DOHH2 (cell line): ENCODE data around the gene NOD1.

Source experiments
- H3F3A ChIP-seq: fragments of 200-600 bp; sonication (generic), shearing (Covaris generic); 2 replicates; pipeline ENCODE4 v1.6.0; 2016; ENCODE audit warnings: antibody characterized with exemption, mild to moderate bottlenecking; ENCODE audit not compliant: control insufficient read depth, insufficient read depth
- H3K27ac ChIP-seq: fragments of 200-600 bp; sonication (generic); 2 replicates; pipeline ENCODE4 v1.5.1; 2014; ENCODE audit warnings: low read depth, mild to moderate bottlenecking, low read length, moderate library complexity
- H3K27me3 ChIP-seq: fragments of 200-600 bp; sonication (generic); 2 replicates; pipeline ENCODE4 v1.6.1; 2014; ENCODE audit warnings: mild to moderate bottlenecking, low read length, mixed read lengths; ENCODE audit not compliant: control insufficient read depth
- H3K36me3 ChIP-seq: fragments of 200-600 bp; sonication (generic); 2 replicates; pipeline ENCODE4 v1.6.1; 2014; ENCODE audit warnings: mild to moderate bottlenecking, low read length, moderate library complexity, mixed read lengths; ENCODE audit not compliant: control insufficient read depth
- H3K4me1 ChIP-seq: fragments of 200-600 bp; sonication (generic); 2 replicates; pipeline ENCODE4 v1.6.1; 2014; ENCODE audit warnings: mild to moderate bottlenecking, low read length, mixed read lengths; ENCODE audit not compliant: control insufficient read depth
- H3K4me2 ChIP-seq: fragments of 200-600 bp; sonication (generic); 2 replicates; pipeline ENCODE4 v1.6.0; 2014; ENCODE audit warnings: mild to moderate bottlenecking, low read length, moderate library complexity
- H3K4me3 ChIP-seq: fragments of 200-600 bp; sonication (generic); 2 replicates; pipeline ENCODE4 v1.5.1; 2014; ENCODE audit warnings: mild to moderate bottlenecking, low read length, mixed read lengths
- H3K79me2 ChIP-seq: fragments of 200-600 bp; sonication (generic); 2 replicates; pipeline ENCODE4 v1.6.1; 2014; ENCODE audit warnings: mild to moderate bottlenecking, low read length, mixed read lengths; ENCODE audit not compliant: control insufficient read depth
- H3K9me2 ChIP-seq: fragments of 200-600 bp; sonication (generic); replicated peaks from 2 replicates; pipeline ENCODE4 v1.6.1; 2014; ENCODE audit warnings: mild to moderate bottlenecking, low read length, mixed read lengths; ENCODE audit not compliant: control insufficient read depth
- H3K9me3 ChIP-seq: fragments of 200-600 bp; sonication (generic); 2 replicates; pipeline ENCODE4 v1.6.1; 2014; ENCODE audit warnings: antibody characterized with exemption, low read length, mixed read lengths; ENCODE audit not compliant: control insufficient read depth, insufficient read depth
- H4K20me1 ChIP-seq: fragments of 200-600 bp; sonication (generic); 2 replicates; pipeline ENCODE4 v1.6.0; 2014; ENCODE audit warnings: low read depth, mild to moderate bottlenecking, antibody characterized with exemption, low read length, moderate library complexity; ENCODE audit not compliant: control insufficient read depth, insufficient read depth
- EZH2phosphoT487 ChIP-seq: fragments of 200-600 bp; sonication (generic); IDR thresholded peaks from 2 replicates; pipeline ENCODE4 v1.6.1; 2017; ENCODE audit warnings: borderline replicate concordance, mild to moderate bottlenecking, antibody characterized with exemption, low read length, moderate library complexity, mixed read lengths
- TF ChIP-seq, protein P1 (sequence below): fragments of 200-600 bp; sonication (generic); IDR thresholded peaks from one replicate; pipeline ENCODE4 v1.5.1; 2014; ENCODE audit warnings: antibody characterized with exemption, mild to moderate bottlenecking, low read depth, low read length; ENCODE audit not compliant: poor library complexity, severe bottlenecking

The NOD1 gene

GRCh38 chr7:30514776-30515175 lies 36.2 kb upstream of the NOD1 start:
- Histone ChIP-seq H3K4me1 (no peaks in the 10 kb centered on the region), H3K4me2 (no peak overlapping the region), H3K27me3 (no peaks in the 10 kb centered on the region), H3K36me3 (no peaks in the 10 kb centered on the region), H3K4me3 (no peak overlapping the region), H4K20me1 (no peaks in the 10 kb centered on the region), H3K9me2 (no peaks in the 10 kb centered on the region), H3K79me2 (no peaks in the 10 kb centered on the region), H3K9me3 (no peaks in the 10 kb centered on the region), H3K27ac (no peak overlapping the region), H3F3A (no peaks in the 10 kb centered on the region; the same call in 1 of the 2 replicates)
- TF ChIP-seq, protein P1, sequence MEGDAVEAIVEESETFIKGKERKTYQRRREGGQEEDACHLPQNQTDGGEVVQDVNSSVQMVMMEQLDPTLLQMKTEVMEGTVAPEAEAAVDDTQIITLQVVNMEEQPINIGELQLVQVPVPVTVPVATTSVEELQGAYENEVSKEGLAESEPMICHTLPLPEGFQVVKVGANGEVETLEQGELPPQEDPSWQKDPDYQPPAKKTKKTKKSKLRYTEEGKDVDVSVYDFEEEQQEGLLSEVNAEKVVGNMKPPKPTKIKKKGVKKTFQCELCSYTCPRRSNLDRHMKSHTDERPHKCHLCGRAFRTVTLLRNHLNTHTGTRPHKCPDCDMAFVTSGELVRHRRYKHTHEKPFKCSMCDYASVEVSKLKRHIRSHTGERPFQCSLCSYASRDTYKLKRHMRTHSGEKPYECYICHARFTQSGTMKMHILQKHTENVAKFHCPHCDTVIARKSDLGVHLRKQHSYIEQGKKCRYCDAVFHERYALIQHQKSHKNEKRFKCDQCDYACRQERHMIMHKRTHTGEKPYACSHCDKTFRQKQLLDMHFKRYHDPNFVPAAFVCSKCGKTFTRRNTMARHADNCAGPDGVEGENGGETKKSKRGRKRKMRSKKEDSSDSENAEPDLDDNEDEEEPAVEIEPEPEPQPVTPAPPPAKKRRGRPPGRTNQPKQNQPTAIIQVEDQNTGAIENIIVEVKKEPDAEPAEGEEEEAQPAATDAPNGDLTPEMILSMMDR = no peak
- TF ChIP-seq EZH2phosphoT487 = no peak

DNA sequence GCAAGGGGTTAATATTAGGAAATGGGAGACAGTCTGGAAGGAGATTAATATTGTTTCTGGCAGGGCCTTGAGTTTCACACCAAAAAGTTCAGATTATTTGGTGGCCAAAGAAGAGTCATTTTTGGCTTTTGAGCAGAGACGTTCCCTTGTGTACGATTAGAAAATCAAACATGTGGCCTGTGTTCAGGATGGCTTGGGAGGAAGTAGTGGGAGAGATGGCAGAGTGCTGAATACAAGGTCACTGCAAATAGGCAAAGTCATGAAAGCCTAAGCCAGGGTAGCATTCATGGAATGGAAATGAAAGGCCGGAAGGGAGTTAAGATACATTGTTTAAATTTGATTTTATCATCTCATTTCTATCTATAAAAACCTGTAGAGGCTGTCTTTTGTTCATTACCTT lies 35.6 kb upstream of the NOD1 start:
- Histone ChIP-seq H3K4me3 (no peak overlapping the region), H3F3A (no peaks in the 10 kb centered on the region; the same call in 1 of the 2 replicates), H3K9me2 (no peaks in the 10 kb centered on the region), H3K4me1 (no peaks in the 10 kb centered on the region), H3K4me2 (no peak overlapping the region), H3K36me3 (no peaks in the 10 kb centered on the region), H4K20me1 (no peaks in the 10 kb centered on the region), H3K27me3 (no peaks in the 10 kb centered on the region), H3K27ac (no peak overlapping the region), H3K9me3 (no peaks in the 10 kb centered on the region), H3K79me2 (no peaks in the 10 kb centered on the region)
- no peak for TF ChIP-seq EZH2phosphoT487

GRCh38 chr7:30513762-30514161 lies 35.2 kb upstream of the NOD1 start:
- H4K20me1 ChIP-seq = no peaks in the 10 kb centered on the region
- no peaks in the 10 kb centered on the region for H3K36me3 ChIP-seq
- TF ChIP-seq EZH2phosphoT487 = no peak
- TF ChIP-seq, protein P1 = no peak
- H3K4me1 ChIP-seq = no peaks in the 10 kb centered on the region
- H3K27ac ChIP-seq = no peak overlapping the region
- no peak overlapping the region for H3K4me2 ChIP-seq
- no peaks in the 10 kb centered on the region for H3K27me3 ChIP-seq
- H3K9me3 ChIP-seq = no peaks in the 10 kb centered on the region
- no peak overlapping the region for H3K4me3 ChIP-seq
- no peaks in the 10 kb centered on the region for H3K9me2 ChIP-seq
- no peaks in the 10 kb centered on the region for H3F3A ChIP-seq
- no peaks in the 10 kb centered on the region for H3K79me2 ChIP-seq

GRCh38 chr7:30511973-30512662 lies 33.5 kb upstream of the NOD1 start:
- TF ChIP-seq EZH2phosphoT487 = no peak
- TF ChIP-seq, protein P1 = no peak
- H3K9me3 ChIP-seq = peaks cover 5% of the 10 kb centered on the region; the same call in 1 of the 2 replicates
- H3K36me3 ChIP-seq = no peaks in the 10 kb centered on the region
- H3K4me3 ChIP-seq = no peak overlapping the region
- H3F3A ChIP-seq = no peaks in the 10 kb centered on the region
- H3K27me3 ChIP-seq = no peaks in the 10 kb centered on the region
- no peaks in the 10 kb centered on the region for H3K9me2 ChIP-seq
- no peaks in the 10 kb centered on the region for H4K20me1 ChIP-seq
- no peak overlapping the region for H3K4me2 ChIP-seq
- no peak overlapping the region for H3K27ac ChIP-seq
- no peaks in the 10 kb centered on the region for H3K4me1 ChIP-seq
- no peaks in the 10 kb centered on the region for H3K79me2 ChIP-seq
